Tibial nerve (tissue), 4 donors: ENCODE data around the gene TAF4.

Experiments used
- EP300 ChIP-seq, 2 donors: sonication (generic); formaldehyde crosslinking; IDR thresholded peaks; one replicate each; pipeline ENCODE4 v1.6.1; 2017; ENCODE audit warnings: antibody characterized with exemption in 2 of 2, mild to moderate bottlenecking in 1 of 2
- POLR2A ChIP-seq, 2 donors: fragments of 450-650 bp; IDR thresholded peaks; one replicate each; pipeline ENCODE4 v1.6.1; 2017; ENCODE audit warnings: antibody characterized with exemption in 2 of 2, mild to moderate bottlenecking in 2 of 2, moderate library complexity in 2 of 2
- TF ChIP-seq, protein P1 (sequence below), 5 experiments: fragments of 200-600 bp in 3 of 5; fragments of 450-650 bp in 2 of 5; sonication (generic) in 3 of 5; IDR thresholded peaks; one replicate each; pipeline ENCODE4 v1.5.1; 2016 to 2019; ENCODE audit warnings: antibody characterized with exemption in 5 of 5, mild to moderate bottlenecking in 3 of 5, moderate library complexity in 2 of 5

DNA sequence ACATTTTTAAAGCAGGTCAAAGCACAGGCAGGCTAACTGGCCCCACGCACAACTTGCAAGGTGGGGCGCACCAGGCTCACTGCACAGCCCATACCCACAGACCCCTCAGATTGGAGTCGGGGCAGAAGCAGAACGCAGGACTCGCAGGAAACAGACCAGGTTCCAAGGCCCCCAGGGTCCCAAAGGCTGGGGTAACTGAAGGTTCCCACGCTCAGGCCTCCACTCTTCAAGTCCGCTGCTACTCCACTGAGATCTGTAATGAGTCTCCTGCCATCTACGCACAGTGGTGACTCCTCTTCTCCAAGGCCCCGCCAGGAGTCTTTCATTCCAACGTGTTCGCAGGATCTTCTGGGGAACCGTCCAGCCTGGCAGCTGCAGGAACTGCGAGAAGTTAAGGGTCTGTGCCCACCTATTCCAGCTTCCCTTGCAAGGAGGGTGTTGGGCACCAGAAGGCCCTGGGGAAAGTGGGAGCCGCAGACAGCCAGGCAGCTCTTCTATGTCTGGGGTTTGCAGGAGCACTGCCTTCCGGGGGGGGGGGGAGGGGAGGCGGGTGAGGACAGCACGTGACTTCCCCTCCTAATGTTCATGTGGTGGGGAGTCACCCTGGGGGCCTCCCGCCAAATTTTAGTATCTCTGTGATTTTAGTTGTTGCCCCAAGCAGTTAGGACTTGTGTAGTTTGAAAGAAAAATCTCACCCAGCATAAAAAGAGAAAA, 2.0 kb upstream of the TAF4 start:
- TF ChIP-seq, protein P1, sequence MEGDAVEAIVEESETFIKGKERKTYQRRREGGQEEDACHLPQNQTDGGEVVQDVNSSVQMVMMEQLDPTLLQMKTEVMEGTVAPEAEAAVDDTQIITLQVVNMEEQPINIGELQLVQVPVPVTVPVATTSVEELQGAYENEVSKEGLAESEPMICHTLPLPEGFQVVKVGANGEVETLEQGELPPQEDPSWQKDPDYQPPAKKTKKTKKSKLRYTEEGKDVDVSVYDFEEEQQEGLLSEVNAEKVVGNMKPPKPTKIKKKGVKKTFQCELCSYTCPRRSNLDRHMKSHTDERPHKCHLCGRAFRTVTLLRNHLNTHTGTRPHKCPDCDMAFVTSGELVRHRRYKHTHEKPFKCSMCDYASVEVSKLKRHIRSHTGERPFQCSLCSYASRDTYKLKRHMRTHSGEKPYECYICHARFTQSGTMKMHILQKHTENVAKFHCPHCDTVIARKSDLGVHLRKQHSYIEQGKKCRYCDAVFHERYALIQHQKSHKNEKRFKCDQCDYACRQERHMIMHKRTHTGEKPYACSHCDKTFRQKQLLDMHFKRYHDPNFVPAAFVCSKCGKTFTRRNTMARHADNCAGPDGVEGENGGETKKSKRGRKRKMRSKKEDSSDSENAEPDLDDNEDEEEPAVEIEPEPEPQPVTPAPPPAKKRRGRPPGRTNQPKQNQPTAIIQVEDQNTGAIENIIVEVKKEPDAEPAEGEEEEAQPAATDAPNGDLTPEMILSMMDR (IDR thresholded peaks at IDR 0.05): no peak
- TF ChIP-seq POLR2A (IDR thresholded peaks at IDR 0.05) (no peak), EP300 (IDR thresholded peaks at IDR 0.05) (no peak)
